HEK293 (cell line): ENCODE results near the gene PON1.

Experiments used
- CTCF ChIP-seq: fragments of 450-650 bp; formaldehyde crosslinking; IDR thresholded peaks from 2 replicates; pipeline ENCODE4 v1.5.1; 2016; ENCODE audit warnings: missing biosample characterization, missing genetic modification characterization
- HOXA7 ChIP-seq: sonication (generic); formaldehyde crosslinking; IDR thresholded peaks from 2 replicates; pipeline ENCODE4 v1.8.1; 2022; ENCODE audit warnings: missing genetic modification reagents, borderline replicate concordance
- MEIS1 ChIP-seq: sonication (generic); formaldehyde crosslinking; IDR thresholded peaks from 2 replicates; pipeline ENCODE4 v1.8.1; 2022; ENCODE audit warnings: missing genetic modification reagents, mild to moderate bottlenecking, borderline replicate concordance
- PBX3 ChIP-seq: sonication (generic); formaldehyde crosslinking; IDR thresholded peaks from 2 replicates; pipeline ENCODE4 v1.8.1; 2022; ENCODE audit warnings: mild to moderate bottlenecking, moderate library complexity, missing genetic modification reagents
- YY1 ChIP-seq: fragments of 450-650 bp; formaldehyde crosslinking; IDR thresholded peaks from 2 replicates; pipeline ENCODE4 v1.5.1; 2018; ENCODE audit warnings: missing biosample characterization, missing genetic modification characterization
- ZBTB20 ChIP-seq: fragments of 450-650 bp; formaldehyde crosslinking; IDR thresholded peaks from 2 replicates; pipeline ENCODE4 v1.5.1; 2016; ENCODE audit warnings: missing biosample characterization, missing genetic modification characterization
- ZNF302 ChIP-seq: fragments of 450-650 bp; formaldehyde crosslinking; IDR thresholded peaks from 2 replicates; pipeline ENCODE4 v1.5.1; 2016; ENCODE audit warnings: missing biosample characterization, missing genetic modification characterization, low read depth
- ZNF501 ChIP-seq: fragments of 450-650 bp; formaldehyde crosslinking; IDR thresholded peaks from 2 replicates; pipeline ENCODE4 v1.5.1; 2016; ENCODE audit warnings: missing biosample characterization, missing genetic modification characterization

- no peak for TF ChIP-seq CTCF
- no peak for TF ChIP-seq ZBTB20 (tag by site-specific recombination)
- TF ChIP-seq PBX3 (CRISPR knock-in tag), result no peak
- no peak for TF ChIP-seq MEIS1 (CRISPR knock-in tag)
- TF ChIP-seq ZNF501 (tag by site-specific recombination), result no peak
- no peak for TF ChIP-seq HOXA7 (CRISPR knock-in tag)
- TF ChIP-seq YY1 (tag by site-specific recombination), result no peak
- TF ChIP-seq ZNF302 (tag by site-specific recombination), result no peak
Observed at GRCh38 chr7:95261895-95262415, 62.4 kb downstream of the PON1 start.
